CD14-positive monocyte (primary cell): ENCODE results near the gene GAS7. TPM values are rescaled to one million over a fixed set of nuclear protein-coding genes. Genes with fewer than 3 reads are reported as not detected.
A peak's percentile ranks its signal among the peaks of the same experiment; 100 is the strongest.

ENCODE experiments used
- DNase-seq, 3 donors: peaks; one replicate each; pipeline ENCODE4 v3.0.0-alpha.2; 2011 to 2022
- H2AFZ ChIP-seq: 2 replicates; pipeline ENCODE4 v1.6.0; 2012; ENCODE audit warnings: mild to moderate bottlenecking, low read depth, low read length, inconsistent platforms; ENCODE audit not compliant: insufficient read depth, poor library complexity, severe bottlenecking
- H3K27ac ChIP-seq, 2 donors: 1 replicate in 1 of 2; 2 replicates in 1 of 2; pipeline ENCODE4 v1.5.1; 2012 to 2013; ENCODE audit warnings: low read length in 2 of 2, control low read depth in 1 of 2, inconsistent platforms in 1 of 2, low read depth in 1 of 2, mild to moderate bottlenecking in 1 of 2
- H3K27me3 ChIP-seq, 2 donors: one replicate each; pipeline versions ENCODE4 v1.6.0 to v1.6.1; 2011 to 2013; ENCODE audit warnings: low read length in 2 of 2; ENCODE audit not compliant: control insufficient read depth in 2 of 2, insufficient read depth in 2 of 2
- H3K36me3 ChIP-seq, 2 donors: replicated peaks in 1 of 2; 1 replicate in 1 of 2; 2 replicates in 1 of 2; pipeline versions ENCODE4 v1.5.1 to v1.6.1; 2012 to 2013; ENCODE audit warnings: low read length in 2 of 2, control low read depth in 1 of 2, inconsistent platforms in 1 of 2, mild to moderate bottlenecking in 1 of 2; ENCODE audit not compliant: insufficient read depth in 2 of 2, control insufficient read depth in 1 of 2
- H3K4me1 ChIP-seq, 2 donors: 1 replicate in 1 of 2; 2 replicates in 1 of 2; pipeline versions ENCODE4 v1.5.1 to v1.6.1; 2012 to 2013; ENCODE audit warnings: low read length in 2 of 2, control low read depth in 1 of 2, inconsistent platforms in 1 of 2, mild to moderate bottlenecking in 1 of 2, moderate library complexity in 1 of 2; ENCODE audit not compliant: insufficient read depth in 2 of 2, control insufficient read depth in 1 of 2
- H3K4me2 ChIP-seq: replicated peaks from 2 replicates; pipeline ENCODE3; 2012; ENCODE audit warnings: low read length, moderate library complexity, mild to moderate bottlenecking; ENCODE audit not compliant: poor library complexity, severe bottlenecking; ENCODE audit errors: extremely low read depth
- H3K4me3 ChIP-seq, 3 experiments: fragments of 200-600 bp in 1 of 3; sonication (generic) in 1 of 3; replicated peaks in 1 of 3; 1 replicate in 2 of 3; 2 replicates in 1 of 3; pipeline ENCODE4 v1.5.1; 2011 to 2013; ENCODE audit warnings: low read length in 3 of 3, mild to moderate bottlenecking in 3 of 3, control low read depth in 2 of 3, low read depth in 2 of 3, inconsistent platforms in 1 of 3, moderate library complexity in 1 of 3
- H3K79me2 ChIP-seq: 2 replicates; pipeline ENCODE4 v1.6.0; 2012; ENCODE audit warnings: mild to moderate bottlenecking, control low read depth, inconsistent platforms, low read length, moderate library complexity; ENCODE audit not compliant: insufficient read depth
- H3K9ac ChIP-seq: 2 replicates; pipeline ENCODE4 v1.6.0; 2017; ENCODE audit warnings: low read length, mild to moderate bottlenecking; ENCODE audit not compliant: insufficient read depth, poor library complexity, severe bottlenecking
- H3K9me3 ChIP-seq, 2 donors: replicated peaks in 1 of 2; 1 replicate in 1 of 2; 2 replicates in 1 of 2; pipeline versions ENCODE4 v1.5.1 to v1.6.1; 2012 to 2013; ENCODE audit warnings: low read length in 2 of 2, control low read depth in 1 of 2; ENCODE audit not compliant: control insufficient read depth in 1 of 2, insufficient read depth in 1 of 2
- H4K20me1 ChIP-seq: 2 replicates; pipeline ENCODE4 v1.6.0; 2012; ENCODE audit warnings: mild to moderate bottlenecking, low read length, control low read depth, moderate library complexity; ENCODE audit not compliant: insufficient read depth
- H3K27ac Mint-ChIP-seq, 7 donors: one replicate each; pipeline ENCODE4 v1.8.0; 2020; ENCODE audit warnings: mild to moderate bottlenecking in 7 of 7, mixed read lengths in 7 of 7, moderate library complexity in 6 of 7, inconsistent platforms in 2 of 7
- H3K27me3 Mint-ChIP-seq, 3 donors: one replicate each; pipeline ENCODE4 v1.8.0; 2021 to 2022; ENCODE audit warnings: low read depth in 3 of 3, mild to moderate bottlenecking in 3 of 3, mixed read lengths in 3 of 3, moderate library complexity in 3 of 3, inconsistent platforms in 1 of 3
- H3K36me3 Mint-ChIP-seq, 2 donors: one replicate each; pipeline ENCODE4 v1.8.0; 2020; ENCODE audit warnings: mixed read lengths in 2 of 2, inconsistent platforms in 1 of 2, mild to moderate bottlenecking in 1 of 2
- H3K4me1 Mint-ChIP-seq: one replicate; pipeline ENCODE4 v1.8.0; 2020; ENCODE audit warnings: mild to moderate bottlenecking, mixed read lengths
- H3K4me3 Mint-ChIP-seq, 2 donors: one replicate each; pipeline ENCODE4 v1.8.0; 2020; ENCODE audit warnings: mild to moderate bottlenecking in 2 of 2, mixed read lengths in 2 of 2, moderate library complexity in 1 of 2
- H3K9me3 Mint-ChIP-seq, 7 donors: one replicate each; pipeline ENCODE4 v1.8.0; 2020 to 2022; ENCODE audit warnings: mixed read lengths in 7 of 7, mild to moderate bottlenecking in 6 of 7, moderate library complexity in 6 of 7, inconsistent platforms in 2 of 7
- WGBS: methylation state at CpG from one replicate; pipeline ENCODE4 v1.1.5; 2013; ENCODE audit warnings: missing lambda C conversion rate; ENCODE audit not compliant: insufficient coverage; 5-methylcytosine and 5-hydroxymethylcytosine counted together
- intact Hi-C, 2 donors: fragments of 100-400 bp; cut with micrococcal nuclease; formaldehyde crosslinking; loops; one replicate each; pipeline versions ENCODE4 v1.15.0 to v1.15.1; 2023
- polyA plus RNA-seq, 3 donors: library from polyadenylated mRNA; depleted of rRNA in 1 of 3; unstranded in 2 of 3; stranded (reverse) in 1 of 3; fragments of 300-500 nt in 2 of 3; fragments of >200 nt in 1 of 3; fragmentation: Illumina TruSeq in 2 of 3; gene quantifications; 1 replicate in 2 of 3; 2 replicates in 1 of 3; pipeline ENCODE4 v1.2.3, GENCODE V29; 2012 to 2021
- TF ChIP-seq, protein P1 (sequence below): fragments of 200-600 bp; IDR thresholded peaks from one replicate; pipeline ENCODE4 v1.8.0; 2022; ENCODE audit warnings: antibody characterized with exemption, mild to moderate bottlenecking

GAS7 gene
- polyA plus RNA-seq, 3 donors, result 53.1 to 91.9 (median 66.6) TPM

DNA sequence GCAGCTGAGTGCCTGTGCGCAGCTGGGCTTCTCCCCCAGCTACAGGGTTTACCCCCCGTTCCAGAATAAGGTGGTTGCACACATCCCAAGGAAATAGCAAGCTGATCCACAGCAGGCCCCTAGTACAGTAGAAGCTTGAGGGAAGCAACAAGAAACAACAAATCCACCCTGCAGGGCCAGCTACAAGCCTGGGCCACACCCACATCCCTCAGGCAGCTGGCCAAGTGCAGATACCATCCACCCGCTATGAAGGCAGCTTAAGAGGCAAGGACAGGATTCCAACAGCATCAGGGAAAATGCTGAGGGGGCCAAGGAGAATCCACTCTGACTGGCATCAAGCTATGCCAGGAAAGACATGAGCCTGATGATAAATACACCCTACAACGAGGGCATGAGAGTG is 226.4 kb downstream of the GAS7 start:
- H3K36me3 ChIP-seq, result peaks cover 49 to 56% of the 10 kb centered on the region in 2 donors
- H3K4me2 ChIP-seq, result no peak overlapping the region
- no peak overlapping the region for H2AFZ ChIP-seq
- Mint-ChIP-seq H3K27ac (peak overlapping the region; percentile 44 to 87 (median 76)), H3K4me1 (peaks cover 47% of the 10 kb centered on the region), H3K36me3 (peaks cover 52 to 87% of the 10 kb centered on the region in 2 donors), H3K9me3 (peaks cover 0 to 3% (median 0%) of the 10 kb centered on the region in 7 donors), H3K4me3 (no peak overlapping the region), H3K27me3 (peaks cover 0 to 1% (median 0%) of the 10 kb centered on the region in 3 donors)
- no peaks in the 10 kb centered on the region for H3K9me3 ChIP-seq
- peaks cover 100% of the 10 kb centered on the region for H4K20me1 ChIP-seq
- intact Hi-C loops, result no loop called here
- no peak for DNase-seq
- H3K4me1 ChIP-seq, result peaks cover 39 to 43% of the 10 kb centered on the region in 2 donors
- 69% methylated on average over 2 of the region's 4 CpGs for WGBS
- H3K79me2 ChIP-seq, result peaks cover 90% of the 10 kb centered on the region
- H3K27me3 ChIP-seq, result no peaks in the 10 kb centered on the region
- TF ChIP-seq, protein P1, sequence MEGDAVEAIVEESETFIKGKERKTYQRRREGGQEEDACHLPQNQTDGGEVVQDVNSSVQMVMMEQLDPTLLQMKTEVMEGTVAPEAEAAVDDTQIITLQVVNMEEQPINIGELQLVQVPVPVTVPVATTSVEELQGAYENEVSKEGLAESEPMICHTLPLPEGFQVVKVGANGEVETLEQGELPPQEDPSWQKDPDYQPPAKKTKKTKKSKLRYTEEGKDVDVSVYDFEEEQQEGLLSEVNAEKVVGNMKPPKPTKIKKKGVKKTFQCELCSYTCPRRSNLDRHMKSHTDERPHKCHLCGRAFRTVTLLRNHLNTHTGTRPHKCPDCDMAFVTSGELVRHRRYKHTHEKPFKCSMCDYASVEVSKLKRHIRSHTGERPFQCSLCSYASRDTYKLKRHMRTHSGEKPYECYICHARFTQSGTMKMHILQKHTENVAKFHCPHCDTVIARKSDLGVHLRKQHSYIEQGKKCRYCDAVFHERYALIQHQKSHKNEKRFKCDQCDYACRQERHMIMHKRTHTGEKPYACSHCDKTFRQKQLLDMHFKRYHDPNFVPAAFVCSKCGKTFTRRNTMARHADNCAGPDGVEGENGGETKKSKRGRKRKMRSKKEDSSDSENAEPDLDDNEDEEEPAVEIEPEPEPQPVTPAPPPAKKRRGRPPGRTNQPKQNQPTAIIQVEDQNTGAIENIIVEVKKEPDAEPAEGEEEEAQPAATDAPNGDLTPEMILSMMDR, result no peak
- H3K27ac ChIP-seq, result peak overlapping the region in 1 of 2 donors; percentile 68
- no peak overlapping the region for H3K9ac ChIP-seq
- no peak overlapping the region for H3K4me3 ChIP-seq

DNA sequence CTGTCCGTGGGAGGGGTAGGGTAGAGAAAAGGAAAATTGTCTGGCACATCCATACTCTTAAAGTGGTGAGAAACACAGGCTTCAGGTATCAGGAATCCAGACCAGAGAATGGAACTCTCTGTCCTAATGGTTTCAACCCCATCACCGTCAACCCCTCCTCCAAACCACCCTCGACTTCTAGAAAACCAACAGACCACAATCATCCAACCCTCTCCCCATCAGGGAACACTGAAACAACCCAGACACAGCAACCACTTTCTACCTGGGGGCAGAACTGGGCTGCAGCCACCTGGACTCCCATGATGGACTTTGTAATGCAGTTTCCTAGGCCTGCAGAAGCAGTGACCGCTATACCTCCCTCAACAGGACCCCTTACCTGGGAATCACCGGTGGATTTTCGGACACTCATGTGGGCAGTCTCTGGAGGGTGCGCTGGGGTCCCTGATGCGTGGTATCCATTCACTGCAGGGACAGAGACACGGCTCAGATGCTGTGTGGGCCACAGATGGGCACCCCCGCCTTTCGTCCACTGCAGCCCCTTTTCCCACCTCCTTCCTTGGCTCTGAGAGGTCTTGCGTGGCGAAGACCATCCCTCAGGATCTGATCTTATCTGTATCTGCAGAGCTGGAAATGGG is 229.0 kb downstream of the GAS7 start:
- DNase-seq, result no peak
- Histone ChIP-seq H3K4me2 (no peak overlapping the region), H3K4me1 (peaks cover 13 to 17% of the 10 kb centered on the region in 2 donors), H2AFZ (no peak overlapping the region), H3K27ac (no peak overlapping the region), H3K36me3 (peaks cover 47 to 65% of the 10 kb centered on the region in 2 donors), H3K9ac (no peak overlapping the region), H3K9me3 (no peaks in the 10 kb centered on the region), H3K27me3 (no peaks in the 10 kb centered on the region), H3K79me2 (peaks cover 91% of the 10 kb centered on the region), H4K20me1 (peaks cover 100% of the 10 kb centered on the region), H3K4me3 (no peak overlapping the region)
- H3K4me1 Mint-ChIP-seq, result peaks cover 26% of the 10 kb centered on the region
- TF ChIP-seq, protein P1, result no peak
- 88% methylated on average over 12 of the region's 13 CpGs for WGBS
- H3K4me3 Mint-ChIP-seq, result no peak overlapping the region
- peaks cover 0 to 2% (median 0%) of the 10 kb centered on the region in 3 donors for H3K27me3 Mint-ChIP-seq
- peaks cover 59 to 86% of the 10 kb centered on the region in 2 donors for H3K36me3 Mint-ChIP-seq
- H3K9me3 Mint-ChIP-seq, result peaks cover 0 to 3% (median 0%) of the 10 kb centered on the region in 7 donors
- peak overlapping the region in 5 of 7 donors; percentile 3 to 58 (median 42) for H3K27ac Mint-ChIP-seq
- intact Hi-C loops, result no loop called here
